Neural progenitor cell (in vitro differentiated cells): Measurements from ENCODE around the gene PCNX4.

Experiments
- EZH2 ChIP-seq: fragments of 200-600 bp; sonication (generic); IDR thresholded peaks from 2 replicates; pipeline ENCODE4 v1.6.1; 2017; ENCODE audit warnings: antibody characterized with exemption, mild to moderate bottlenecking, moderate library complexity
- EZH2phosphoT487 ChIP-seq: fragments of 200-600 bp; sonication (generic); IDR thresholded peaks from 2 replicates; pipeline ENCODE4 v1.6.1; 2017; ENCODE audit warnings: antibody characterized with exemption
- TF ChIP-seq, protein P1 (sequence below): fragments of 200-600 bp; sonication (generic); IDR thresholded peaks from 2 replicates; pipeline ENCODE4 v1.5.1; 2017; ENCODE audit warnings: antibody characterized with exemption, mild to moderate bottlenecking

DNA sequence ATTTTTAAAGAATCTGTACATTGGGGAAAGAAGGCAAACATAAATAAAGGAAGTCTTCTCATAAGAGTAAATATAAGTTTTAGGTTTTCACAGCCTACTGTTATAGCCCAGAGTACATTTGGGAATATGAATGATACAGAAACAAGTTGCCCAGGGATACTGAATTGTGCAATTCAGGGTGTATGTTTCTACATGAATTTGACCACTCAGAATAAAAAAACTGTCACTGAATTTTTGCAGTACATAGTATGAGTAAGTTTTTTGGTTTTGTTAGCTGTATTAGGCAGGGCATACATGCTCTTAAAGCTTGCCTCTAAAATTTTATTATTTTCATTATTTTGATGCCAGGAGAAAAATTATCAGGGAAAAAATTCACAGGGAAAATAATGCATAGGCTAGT lies 6.6 kb upstream of the PCNX4 start:
- TF ChIP-seq, protein P1, sequence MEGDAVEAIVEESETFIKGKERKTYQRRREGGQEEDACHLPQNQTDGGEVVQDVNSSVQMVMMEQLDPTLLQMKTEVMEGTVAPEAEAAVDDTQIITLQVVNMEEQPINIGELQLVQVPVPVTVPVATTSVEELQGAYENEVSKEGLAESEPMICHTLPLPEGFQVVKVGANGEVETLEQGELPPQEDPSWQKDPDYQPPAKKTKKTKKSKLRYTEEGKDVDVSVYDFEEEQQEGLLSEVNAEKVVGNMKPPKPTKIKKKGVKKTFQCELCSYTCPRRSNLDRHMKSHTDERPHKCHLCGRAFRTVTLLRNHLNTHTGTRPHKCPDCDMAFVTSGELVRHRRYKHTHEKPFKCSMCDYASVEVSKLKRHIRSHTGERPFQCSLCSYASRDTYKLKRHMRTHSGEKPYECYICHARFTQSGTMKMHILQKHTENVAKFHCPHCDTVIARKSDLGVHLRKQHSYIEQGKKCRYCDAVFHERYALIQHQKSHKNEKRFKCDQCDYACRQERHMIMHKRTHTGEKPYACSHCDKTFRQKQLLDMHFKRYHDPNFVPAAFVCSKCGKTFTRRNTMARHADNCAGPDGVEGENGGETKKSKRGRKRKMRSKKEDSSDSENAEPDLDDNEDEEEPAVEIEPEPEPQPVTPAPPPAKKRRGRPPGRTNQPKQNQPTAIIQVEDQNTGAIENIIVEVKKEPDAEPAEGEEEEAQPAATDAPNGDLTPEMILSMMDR, result no peak
- TF ChIP-seq EZH2 (no peak), EZH2phosphoT487 (no peak)
